GM18873 (cell line): ENCODE results near the gene ETV7.

ENCODE experiments used
- ATAC-seq: cut with Tn5 transposase; IDR thresholded peaks from one replicate; pipeline ENCODE4 v1.9.1; 2021; ENCODE audit warnings: mild to moderate bottlenecking, moderate library complexity, moderate number of reproducible peaks; ENCODE audit not compliant: unreplicated experiment, low FRiP score

Gene ETV7

GRCh38 chr6:36327226-36327918, 60.1 kb downstream of the ETV7 start:
- ATAC-seq: no peak

GRCh38 chr6:36326356-36326995, 61.0 kb downstream of the ETV7 start:
- ATAC-seq: no peak

- no peak for ATAC-seq
Observed at GRCh38 chr6:36324715-36325114, 62.8 kb downstream of the ETV7 start.

- no peak for ATAC-seq
Observed at GRCh38 chr6:36324191-36324590, 63.3 kb downstream of the ETV7 start.

GRCh38 chr6:36323062-36323461, 64.4 kb downstream of the ETV7 start:
- ATAC-seq: no peak

- ATAC-seq: no peak
Observed at GRCh38 chr6:36322591-36322990, 64.9 kb downstream of the ETV7 start.

GRCh38 chr6:36320475-36320874, 67.0 kb downstream of the ETV7 start:
- ATAC-seq: no peak

- no peak for ATAC-seq
Observed at GRCh38 chr6:36319821-36320220, 67.6 kb downstream of the ETV7 start.

GRCh38 chr6:36319436-36319762, 68.1 kb downstream of the ETV7 start:
- no peak for ATAC-seq

GRCh38 chr6:36318690-36319435, 68.6 kb downstream of the ETV7 start:
- ATAC-seq: no peak

- ATAC-seq: no peak
Observed at GRCh38 chr6:36317623-36318022, 69.8 kb downstream of the ETV7 start.
